ENCODE data around the gene ATF5.
"Not testable (repeated sequence)": the region's sequence is repeated elsewhere in the genome, so short reads cannot be mapped to it uniquely, and the experiment has no call there.

GRCh38 chr19:49960980-49961379, 32.0 kb downstream of the ATF5 start, which contains the start of gene SIGLEC11:
- TF ChIP-seq CTCF (IDR thresholded peaks at IDR 0.05; ENCODE audit: insufficient read depth, low read depth, low read length); EZH2 (IDR thresholded peaks at IDR 0.05; ENCODE audit: insufficient read depth, low read length): not testable (repeated sequence)

Data from astrocyte (in vitro differentiated cells and primary cell).